ENCODE measurements around the gene IPO11.
"Not testable (repeated sequence)": the region's sequence is repeated elsewhere in the genome, so short reads cannot be mapped to it uniquely, and the experiment has no call there.

IPO11 gene

GRCh38 chr5:62450259-62450658 is 37.7 kb downstream of the IPO11 start:
- DNase-seq (ENCODE audit: low read depth) = no peak

GRCh38 chr5:62457071-62457470 is 44.5 kb downstream of the IPO11 start:
- DNase-seq (ENCODE audit: low read depth) = no peak

GRCh38 chr5:62460578-62460983 is 48.0 kb downstream of the IPO11 start:
- no peak for DNase-seq (ENCODE audit: low read depth)

- DNase-seq (ENCODE audit: low read depth) = no peak
Measured at GRCh38 chr5:62461561-62461960, 49.0 kb downstream of the IPO11 start.

GRCh38 chr5:62465985-62466925 is 53.7 kb downstream of the IPO11 start:
- DNase-seq (ENCODE audit: low read depth) = no peak

DNA sequence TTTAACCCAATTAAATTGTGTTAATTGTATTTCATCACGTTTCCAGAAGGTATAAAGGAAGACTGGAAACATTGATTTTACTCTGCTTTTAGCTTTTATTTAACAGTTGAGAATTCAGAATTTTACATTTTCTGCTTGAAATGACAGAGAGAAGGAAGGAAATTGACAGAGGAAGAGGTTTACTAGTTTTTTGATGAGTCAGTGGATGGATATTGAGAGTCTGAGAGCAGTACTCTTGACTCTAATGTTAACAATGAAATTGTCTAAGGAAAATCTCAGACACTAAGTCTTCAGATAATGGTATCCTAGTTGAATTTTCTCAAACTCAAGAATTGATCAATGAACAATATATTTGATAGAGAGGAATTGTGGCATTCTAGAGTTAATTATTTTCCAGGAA is 60.6 kb downstream of the IPO11 start:
- no peak for DNase-seq (ENCODE audit: low read depth)

DNA sequence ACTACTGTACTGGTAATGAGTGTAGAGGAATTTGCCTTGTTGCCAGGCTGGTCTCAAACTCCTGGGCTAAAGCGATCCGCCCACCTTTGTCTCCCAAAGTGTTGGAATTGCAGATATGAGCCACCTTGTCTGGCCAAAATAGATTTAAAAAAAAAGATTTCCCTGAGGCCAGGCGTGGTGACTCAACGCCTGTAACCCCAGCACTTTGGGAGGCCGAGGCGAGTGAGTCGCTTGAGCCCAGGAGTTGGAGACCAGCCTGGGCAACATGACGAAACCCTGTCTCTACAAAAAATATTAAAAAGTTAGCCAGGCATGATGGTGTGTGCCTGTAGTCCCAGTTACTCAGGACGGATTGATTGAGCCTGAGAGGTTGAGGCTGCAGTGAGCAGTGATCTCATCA is 62.5 kb downstream of the IPO11 start:
- no peak for DNase-seq (ENCODE audit: low read depth)

DNA sequence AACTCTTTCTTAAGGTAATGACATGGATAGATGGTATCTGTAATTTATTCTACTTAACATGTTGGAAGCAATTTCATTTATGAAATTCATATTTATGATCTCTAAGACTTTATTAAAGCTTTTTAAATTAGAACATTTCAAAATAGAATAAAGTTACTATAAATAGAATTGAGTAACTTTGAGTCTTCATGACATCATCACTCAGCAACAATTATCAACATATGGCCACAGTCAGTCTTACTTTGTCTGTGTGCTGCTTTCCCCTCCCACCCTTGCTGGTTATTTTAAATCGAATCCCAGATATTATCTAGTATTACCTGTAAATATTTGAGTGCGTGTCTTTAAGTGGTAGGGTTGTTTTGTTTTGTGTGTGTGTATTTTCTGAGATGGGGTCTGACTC is 65.2 kb downstream of the IPO11 start:
- no peak for DNase-seq (ENCODE audit: low read depth)

DNA sequence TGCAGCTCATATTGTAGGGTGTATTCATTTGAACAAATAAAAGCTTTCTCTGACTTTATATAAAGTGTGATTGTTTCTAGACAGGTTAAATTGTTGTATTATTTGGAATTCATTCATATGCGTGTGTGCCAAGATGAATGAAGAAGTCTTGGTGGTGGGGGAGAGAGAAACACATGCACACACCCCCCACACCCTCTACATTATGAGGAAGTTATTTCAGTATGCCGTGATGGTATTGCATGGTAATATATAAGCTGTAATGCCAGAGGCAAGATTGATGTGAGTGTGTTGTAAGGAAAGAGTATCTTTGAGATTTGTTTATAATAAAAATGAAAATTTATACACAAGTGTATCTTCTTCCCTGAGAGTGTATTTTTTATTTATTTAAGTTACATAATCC is 71.0 kb downstream of the IPO11 start:
- DNase-seq (ENCODE audit: low read depth) = no peak

DNA sequence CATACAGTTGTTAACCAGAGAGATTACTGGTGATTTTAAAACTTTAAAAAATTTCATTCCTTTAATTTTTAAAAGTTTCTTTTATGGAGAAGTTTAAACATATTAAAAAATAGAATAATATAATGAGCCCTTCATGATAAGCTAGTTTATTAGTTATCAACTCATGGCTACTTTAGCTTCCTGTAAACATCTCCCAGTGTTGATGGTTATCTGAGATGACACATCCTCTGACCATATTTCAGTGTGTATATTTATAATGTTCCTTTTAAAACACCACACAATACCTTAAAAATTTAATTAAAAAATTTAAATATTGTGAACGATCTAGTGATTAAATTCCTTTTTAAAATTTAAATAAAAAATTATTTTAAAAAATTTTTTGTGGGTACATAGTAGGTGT is 74.1 kb downstream of the IPO11 start:
- no peak for DNase-seq (ENCODE audit: low read depth)

- no peak for DNase-seq (ENCODE audit: low read depth)
Measured at GRCh38 chr5:62488531-62488930, 76.0 kb downstream of the IPO11 start.

DNA sequence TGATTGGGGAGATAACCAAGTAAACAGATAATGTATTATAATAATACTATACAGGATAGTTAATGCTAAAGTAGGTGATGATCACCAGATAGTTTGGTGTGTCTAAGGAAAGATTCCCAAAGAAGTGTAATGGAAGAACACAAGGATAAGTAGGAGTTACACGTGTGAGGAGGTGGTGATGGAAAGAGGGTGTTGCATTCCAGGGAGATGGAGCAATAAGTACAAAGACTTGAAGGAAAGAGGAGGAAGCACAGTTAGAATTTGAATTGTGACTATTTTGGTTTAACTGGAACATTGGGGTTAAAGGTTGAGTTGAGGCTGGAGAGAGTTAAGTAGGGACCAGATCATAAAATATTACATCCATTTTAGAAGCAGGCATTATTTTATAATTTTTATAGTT is 76.9 kb downstream of the IPO11 start:
- no peak for DNase-seq (ENCODE audit: low read depth)

GRCh38 chr5:62494772-62495171 is 82.2 kb downstream of the IPO11 start:
- DNase-seq (ENCODE audit: low read depth) = no peak

DNA sequence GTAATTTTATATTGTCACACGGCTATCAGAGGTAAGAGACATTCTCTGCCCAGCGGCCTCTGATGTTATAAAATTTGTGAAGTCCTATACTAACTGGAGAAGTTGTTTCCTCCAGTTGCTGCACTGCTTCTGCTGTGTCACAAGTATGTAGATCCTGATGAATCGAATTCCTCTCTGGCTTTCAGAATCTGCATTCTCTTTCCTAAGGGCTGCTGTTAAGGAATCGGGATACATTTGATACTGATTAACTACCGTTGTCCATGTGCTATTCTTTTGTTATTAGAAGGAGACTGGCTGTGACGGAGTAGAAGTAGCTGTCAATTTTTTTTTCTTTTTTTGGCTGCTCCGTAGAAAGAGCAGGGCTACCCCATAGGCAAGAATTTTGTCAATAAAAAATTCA is 84.3 kb downstream of the IPO11 start:
- DNase-seq (ENCODE audit: low read depth) = no peak

DNA sequence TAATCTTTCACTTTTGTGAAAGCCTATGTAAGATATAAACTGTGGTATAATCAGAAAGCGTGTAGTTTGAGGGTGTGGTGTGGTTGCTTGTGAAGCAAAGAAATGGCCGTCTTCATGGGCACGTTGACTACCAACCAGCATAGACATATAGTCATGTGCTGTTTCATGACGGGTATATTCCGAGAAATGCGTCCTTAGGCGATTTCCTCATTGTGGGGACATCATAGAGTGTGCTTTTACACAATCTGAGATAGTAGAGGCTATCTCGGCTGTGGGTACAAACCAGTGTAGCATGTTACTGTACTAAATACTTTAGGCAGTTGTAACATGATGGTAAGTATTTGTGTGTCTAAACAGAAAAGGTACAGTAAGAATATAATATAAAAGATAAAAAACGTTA is 86.4 kb downstream of the IPO11 start:
- no peak for DNase-seq (ENCODE audit: low read depth)

DNA sequence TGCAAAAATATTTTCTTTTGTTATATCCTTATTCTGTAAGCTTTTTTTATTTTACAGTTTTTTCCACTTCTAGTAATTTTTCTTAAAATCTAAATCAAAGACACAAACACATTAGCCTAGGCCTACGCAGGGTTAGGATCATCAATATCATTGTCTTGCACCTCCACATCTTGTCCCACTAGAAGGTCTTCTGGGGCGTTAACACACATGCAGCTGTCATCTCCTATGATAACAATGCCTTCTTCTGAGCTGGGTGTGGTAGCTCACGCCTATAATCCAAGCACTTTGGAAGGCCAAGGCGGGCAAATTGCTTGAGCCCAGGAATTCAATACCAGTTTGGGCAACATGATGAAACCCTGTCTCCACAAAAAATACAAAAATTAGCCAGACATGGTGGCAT is 87.2 kb downstream of the IPO11 start:
- DNase-seq (ENCODE audit: low read depth) = no peak

DNA sequence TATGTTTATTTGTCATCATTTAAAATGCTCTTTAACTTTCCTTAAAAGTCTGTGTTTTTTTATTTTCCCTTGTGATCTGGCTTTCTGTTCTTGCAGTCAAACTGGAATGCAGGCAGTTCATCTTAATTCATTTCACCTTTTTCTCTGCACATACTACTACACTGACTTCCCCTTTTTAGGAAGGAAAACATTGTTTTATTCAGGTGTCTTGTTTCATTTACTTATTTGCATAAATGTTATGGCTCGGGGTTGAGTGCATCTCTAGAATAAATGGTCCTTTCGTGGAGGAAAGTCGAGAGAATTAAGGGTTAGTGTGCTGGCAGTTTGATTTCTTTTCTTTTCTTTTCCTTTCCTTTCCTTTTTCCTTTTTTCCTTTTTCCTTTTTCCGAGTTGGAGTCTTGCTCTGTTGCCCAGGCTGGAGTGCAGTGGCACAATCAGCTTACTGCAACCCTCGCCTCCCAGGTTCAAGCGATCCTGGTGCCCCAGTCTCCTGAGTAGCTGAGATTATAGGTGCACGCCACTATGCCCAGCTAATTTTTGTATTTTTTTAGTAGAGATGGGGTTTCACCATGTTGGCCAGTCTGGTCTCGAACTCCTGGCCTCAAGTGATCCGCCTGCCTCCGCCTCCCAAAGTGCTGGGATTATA is 90.0 kb downstream of the IPO11 start:
- DNase-seq (ENCODE audit: low read depth) = no peak

DNA sequence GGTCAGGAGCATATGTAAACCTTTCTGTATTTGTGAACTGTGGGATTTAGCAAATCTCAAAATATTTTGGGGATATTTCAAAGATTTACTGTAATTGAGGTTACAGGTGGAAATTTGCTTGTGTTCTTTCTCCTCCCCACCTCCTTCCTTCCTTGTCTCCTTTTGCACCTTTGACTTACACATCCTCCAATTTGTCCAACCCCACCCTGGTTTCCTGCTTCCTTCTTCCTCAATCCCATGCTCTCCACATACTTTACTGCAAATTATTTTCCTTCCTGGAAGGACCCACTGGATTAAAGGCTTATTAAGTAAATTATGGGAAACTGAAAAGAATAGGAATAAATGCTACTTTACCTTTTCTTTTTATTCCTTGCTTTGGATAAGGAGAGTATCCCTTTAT is 91.6 kb downstream of the IPO11 start:
- DNase-seq (ENCODE audit: low read depth) = no peak

GRCh38 chr5:62506659-62507460 is 94.3 kb downstream of the IPO11 start:
- no peak for DNase-seq (ENCODE audit: low read depth)

- DNase-seq (ENCODE audit: low read depth) = not testable (repeated sequence)
Measured at GRCh38 chr5:62508760-62509159, 96.2 kb downstream of the IPO11 start.

GRCh38 chr5:62509806-62510205 is 97.2 kb downstream of the IPO11 start:
- no peak for DNase-seq (ENCODE audit: low read depth)

- DNase-seq (ENCODE audit: low read depth) = not testable (repeated sequence)
Measured at GRCh38 chr5:62513085-62513484, 100.5 kb downstream of the IPO11 start.

All from activated gamma-delta T cell treated with anti-CD3 and anti-CD28 coated beads, Interleukin-2, amount 50 U/mL, for 16 hours (primary cell).